WTC11 (cell line): ENCODE measurements around the gene SLC9A3.

ENCODE experiments used
- CBFB ChIP-seq: sonication (generic); formaldehyde crosslinking; IDR thresholded peaks from 2 replicates; pipeline ENCODE4 v1.8.1; 2022; ENCODE audit warnings: mild to moderate bottlenecking, low read depth, missing genetic modification reagents
- NR2C2 ChIP-seq: sonication (generic); formaldehyde crosslinking; IDR thresholded peaks from 2 replicates; pipeline ENCODE4 v1.8.0; 2022; ENCODE audit warnings: mild to moderate bottlenecking, missing genetic modification reagents
- OVOL2 ChIP-seq: fragments of 250-450 bp; sonication (Bioruptor Pico); IDR thresholded peaks from 2 replicates; pipeline ENCODE4 v1.9.0; 2021; ENCODE audit warnings: mild to moderate bottlenecking, borderline replicate concordance
- USF2 ChIP-seq: sonication (generic); formaldehyde crosslinking; IDR thresholded peaks from 2 replicates; pipeline ENCODE4 v1.8.1; 2023; ENCODE audit warnings: mild to moderate bottlenecking, missing genetic modification reagents, moderate library complexity
- ZBTB21 ChIP-seq: sonication (generic); formaldehyde crosslinking; IDR thresholded peaks from 2 replicates; pipeline ENCODE4 v1.8.1; 2023; ENCODE audit warnings: mild to moderate bottlenecking, missing genetic modification reagents, borderline replicate concordance
- ZNF138 ChIP-seq: sonication (generic); formaldehyde crosslinking; conservative IDR thresholded peaks from 2 replicates; pipeline ENCODE4 v1.8.1; 2022; ENCODE audit warnings: mild to moderate bottlenecking, moderate library complexity, missing genetic modification reagents

GRCh38 chr5:514101-514485, 10.2 kb downstream of the SLC9A3 start:
- no peak for TF ChIP-seq USF2
- no peak for TF ChIP-seq NR2C2 (CRISPR knock-in tag)
- no peak for TF ChIP-seq ZBTB21 (CRISPR knock-in tag)
- no peak for TF ChIP-seq OVOL2 (CRISPR knock-in tag)
- no peak for TF ChIP-seq CBFB (CRISPR knock-in tag)
- no peak for TF ChIP-seq ZNF138 (CRISPR knock-in tag)
